ENCODE results near the gene NAT8L. TPM values are rescaled to one million over a fixed set of nuclear protein-coding genes. Genes with fewer than 3 reads are reported as not detected.

Gene NAT8L
- total RNA-seq, 1 experiment from 2014 or later = 16.6 TPM

GRCh38 chr4:2075987-2076907, 17.1 kb downstream of the NAT8L start:
- Histone ChIP-seq H3K36me3 (ENCODE audit: control insufficient read depth, insufficient read depth, low read length) (no peaks in the 10 kb centered on the region), H3K4me1 (ENCODE audit: control insufficient read depth, insufficient read depth, low read length) (peaks cover 7% of the 10 kb centered on the region), H3K9me3 (ENCODE audit: control insufficient read depth, insufficient read depth, low read depth, low read length) (no peaks in the 10 kb centered on the region), H3K27ac (ENCODE audit: low read length) (no peak overlapping the region), H3K27me3 (ENCODE audit: control insufficient read depth, insufficient read depth, low read length) (no peaks in the 10 kb centered on the region), H3K4me3 (ENCODE audit: low read depth in 2 of 2, low read length in 2 of 2) (no peak overlapping the region)
- no TSS peak for BruUV-seq (replicated peaks)
- ChIA-PET POLR2A (no interaction called here), CTCF (no interaction called here)
- no peak for ATAC-seq
- TF ChIP-seq REST (IDR thresholded peaks at IDR 0.05; ENCODE audit: insufficient read depth in 1 of 2, low read depth in 2 of 2, low read length in 1 of 2) (no peak), SIN3A (IDR thresholded peaks at IDR 0.05; ENCODE audit: borderline replicate concordance, insufficient read depth, low read depth, low read length) (no peak), POLR2AphosphoS5 (IDR thresholded peaks at IDR 0.05; ENCODE audit: low read depth, low read length) (no peak), TCF7L2 (IDR thresholded peaks at IDR 0.05; ENCODE audit: low read depth, low read length) (no peak)
- TF ChIP-seq, protein P1, sequence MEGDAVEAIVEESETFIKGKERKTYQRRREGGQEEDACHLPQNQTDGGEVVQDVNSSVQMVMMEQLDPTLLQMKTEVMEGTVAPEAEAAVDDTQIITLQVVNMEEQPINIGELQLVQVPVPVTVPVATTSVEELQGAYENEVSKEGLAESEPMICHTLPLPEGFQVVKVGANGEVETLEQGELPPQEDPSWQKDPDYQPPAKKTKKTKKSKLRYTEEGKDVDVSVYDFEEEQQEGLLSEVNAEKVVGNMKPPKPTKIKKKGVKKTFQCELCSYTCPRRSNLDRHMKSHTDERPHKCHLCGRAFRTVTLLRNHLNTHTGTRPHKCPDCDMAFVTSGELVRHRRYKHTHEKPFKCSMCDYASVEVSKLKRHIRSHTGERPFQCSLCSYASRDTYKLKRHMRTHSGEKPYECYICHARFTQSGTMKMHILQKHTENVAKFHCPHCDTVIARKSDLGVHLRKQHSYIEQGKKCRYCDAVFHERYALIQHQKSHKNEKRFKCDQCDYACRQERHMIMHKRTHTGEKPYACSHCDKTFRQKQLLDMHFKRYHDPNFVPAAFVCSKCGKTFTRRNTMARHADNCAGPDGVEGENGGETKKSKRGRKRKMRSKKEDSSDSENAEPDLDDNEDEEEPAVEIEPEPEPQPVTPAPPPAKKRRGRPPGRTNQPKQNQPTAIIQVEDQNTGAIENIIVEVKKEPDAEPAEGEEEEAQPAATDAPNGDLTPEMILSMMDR (IDR thresholded peaks at IDR 0.05) = no peak
- no peak for DNase-seq (ENCODE audit: low read depth, low spot score)
- in situ Hi-C loops (cut with HindIII; ENCODE audit: low pct_unique_long_range_greater_than_20kb, low sequenced_read_pairs) (no loop called here), intact Hi-C loops (cut with micrococcal nuclease; ENCODE audit: unreplicated experiment) (no loop called here)

GRCh38 chr4:2076908-2077536, 17.9 kb downstream of the NAT8L start:
- ChIA-PET CTCF (no interaction called here), POLR2A (no interaction called here)
- Histone ChIP-seq H3K4me3 (ENCODE audit: low read depth in 2 of 2, low read length in 2 of 2) (no peak overlapping the region), H3K27ac (ENCODE audit: low read length) (no peak overlapping the region), H3K9me3 (ENCODE audit: control insufficient read depth, insufficient read depth, low read depth, low read length) (no peaks in the 10 kb centered on the region), H3K4me1 (ENCODE audit: control insufficient read depth, insufficient read depth, low read length) (no peaks in the 10 kb centered on the region), H3K36me3 (ENCODE audit: control insufficient read depth, insufficient read depth, low read length) (no peaks in the 10 kb centered on the region), H3K27me3 (ENCODE audit: control insufficient read depth, insufficient read depth, low read length) (no peaks in the 10 kb centered on the region)
- intact Hi-C loops (cut with micrococcal nuclease; ENCODE audit: unreplicated experiment) = no loop called here
- no TSS peak for BruUV-seq (replicated peaks)
- TF ChIP-seq SIN3A (IDR thresholded peaks at IDR 0.05; ENCODE audit: borderline replicate concordance, insufficient read depth, low read depth, low read length) = no peak
- no peak for TF ChIP-seq TCF7L2 (IDR thresholded peaks at IDR 0.05; ENCODE audit: low read depth, low read length)
- TF ChIP-seq POLR2AphosphoS5 (IDR thresholded peaks at IDR 0.05; ENCODE audit: low read depth, low read length) = no peak
- TF ChIP-seq, protein P1 (IDR thresholded peaks at IDR 0.05) = no peak
- no peak for TF ChIP-seq REST (IDR thresholded peaks at IDR 0.05; ENCODE audit: insufficient read depth in 1 of 2, low read depth in 2 of 2, low read length in 1 of 2)
- ATAC-seq (no peak), DNase-seq (ENCODE audit: low read depth, low spot score) (no peak)
- in situ Hi-C loops (cut with HindIII; ENCODE audit: low pct_unique_long_range_greater_than_20kb, low sequenced_read_pairs) = no loop called here

Data from Panc1 (cell line).